Measurements from ENCODE around the gene ZNFX1.

Gene ZNFX1

DNA sequence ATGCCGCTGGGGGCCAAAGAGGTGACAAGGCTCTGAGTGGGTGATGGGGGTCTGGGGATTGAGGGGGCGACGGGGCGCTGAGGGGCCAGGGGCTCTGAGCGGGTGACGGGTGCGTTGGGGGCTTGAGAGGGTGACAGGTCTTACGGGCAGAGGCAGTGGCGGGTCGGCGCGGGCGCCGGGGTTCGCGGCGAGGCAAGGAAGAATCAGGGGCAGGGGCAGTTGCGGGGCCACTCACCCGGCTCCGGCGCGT is 146 bp downstream of the ZNFX1 start:
- DNase-seq = no peak

GRCh38 chr20:49276961-49277785 is 684 bp downstream of the ZNFX1 start:
- peak; percentile 50 for DNase-seq

DNA sequence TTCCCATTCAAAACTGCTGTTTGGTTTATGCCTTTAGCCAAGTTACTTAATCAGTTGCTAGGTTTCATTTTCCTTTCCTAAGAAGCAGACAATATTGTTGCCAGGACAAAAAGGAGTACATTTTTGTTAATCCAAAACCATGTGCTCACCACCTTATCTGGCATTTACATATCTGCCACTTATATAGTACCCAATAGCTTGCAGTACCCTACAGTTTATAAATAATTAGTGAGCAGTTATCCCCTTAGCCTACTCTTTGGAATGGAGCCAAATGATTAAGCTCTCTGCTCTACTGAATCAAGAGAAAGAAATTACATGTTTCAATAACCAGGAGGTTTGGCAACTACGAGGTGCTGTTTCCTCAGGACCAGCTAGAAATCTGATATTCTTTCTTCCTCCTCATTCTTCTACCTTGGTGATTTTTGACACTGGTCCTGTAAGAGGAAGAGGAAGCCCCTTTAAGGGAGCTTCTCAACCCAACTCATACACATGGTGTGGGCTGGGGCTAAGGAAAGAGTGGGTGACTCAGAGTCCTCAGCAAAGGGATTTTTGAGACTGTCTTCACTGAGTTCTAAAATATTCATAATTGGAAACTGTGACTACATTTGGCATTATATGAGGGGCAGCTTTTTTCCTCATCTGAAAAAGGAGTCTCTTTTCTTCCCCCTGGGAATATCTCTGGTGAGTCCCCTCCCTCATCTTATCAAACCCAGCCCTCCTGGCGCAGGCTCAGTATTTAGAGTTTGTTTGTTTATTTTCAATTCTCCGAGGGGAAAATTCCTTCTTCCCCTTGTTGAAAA is 1.5 kb downstream of the ZNFX1 start:
- peak; percentile 56 for DNase-seq

GRCh38 chr20:49275636-49276035 is 2.2 kb downstream of the ZNFX1 start:
- no peak for DNase-seq

DNA sequence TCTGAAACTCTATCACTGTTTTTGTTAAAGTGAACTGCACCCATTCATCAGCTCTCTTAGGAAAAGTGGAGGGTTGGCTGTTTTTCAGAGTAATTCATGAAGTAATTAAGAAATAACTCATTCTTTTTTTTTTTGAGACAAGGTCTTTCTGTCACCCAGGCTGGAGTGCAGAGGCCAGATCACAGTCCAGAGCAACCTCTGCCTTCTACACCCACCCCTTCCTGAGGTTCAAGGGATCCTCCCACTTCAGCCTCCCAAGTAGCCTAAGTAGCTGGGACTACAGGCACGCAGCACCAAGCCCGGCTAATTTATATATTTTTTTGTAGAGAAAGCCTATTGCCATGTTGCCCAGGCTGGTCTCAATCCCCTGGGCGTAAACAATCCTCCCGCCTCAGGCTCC is 2.6 kb downstream of the ZNFX1 start:
- DNase-seq = no peak

- no peak for DNase-seq
Observed at GRCh38 chr20:49273696-49274277, 4.1 kb downstream of the ZNFX1 start.

GRCh38 chr20:49272654-49273053 is 5.2 kb downstream of the ZNFX1 start:
- DNase-seq = no peak

DNA sequence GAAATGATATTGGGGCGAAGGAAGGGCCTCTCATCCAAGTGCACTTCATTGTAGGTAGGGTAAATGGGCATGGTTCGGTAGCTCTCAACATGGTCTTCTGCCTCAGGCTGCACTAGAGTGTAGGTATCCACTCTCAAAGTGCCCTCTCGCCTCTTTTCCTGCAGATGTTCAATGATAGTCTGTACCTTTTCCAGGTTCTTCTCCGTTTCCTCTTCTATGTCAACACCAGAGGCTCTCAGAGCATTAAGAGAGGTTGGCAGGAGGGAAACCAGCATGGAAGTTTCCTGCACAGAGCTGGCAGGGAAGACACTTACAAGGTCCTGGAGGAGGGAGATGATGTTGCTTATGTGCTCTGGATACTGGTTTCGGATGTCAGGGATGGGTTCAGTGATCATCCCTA is 7.1 kb downstream of the ZNFX1 start:
- no peak for DNase-seq

DNA sequence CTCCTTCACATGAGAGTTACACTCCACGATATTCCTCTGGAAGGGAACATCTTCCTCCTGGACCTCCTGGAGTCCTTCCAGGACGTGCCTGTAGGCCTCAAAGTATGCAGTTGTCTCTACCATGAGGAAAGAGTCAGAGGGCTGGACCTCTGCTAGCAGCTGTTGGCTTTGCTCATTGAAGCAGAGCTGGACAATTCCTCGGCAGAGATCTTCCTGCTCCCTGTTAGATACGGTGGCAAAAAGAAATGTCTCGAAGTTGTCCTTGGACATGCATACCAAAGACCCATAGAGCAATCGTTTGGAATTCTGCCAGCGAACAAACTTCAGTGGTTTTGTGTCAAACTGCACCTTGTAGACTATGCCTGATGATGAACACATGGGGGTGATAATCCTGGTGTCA is 7.7 kb downstream of the ZNFX1 start:
- DNase-seq = no peak

DNA sequence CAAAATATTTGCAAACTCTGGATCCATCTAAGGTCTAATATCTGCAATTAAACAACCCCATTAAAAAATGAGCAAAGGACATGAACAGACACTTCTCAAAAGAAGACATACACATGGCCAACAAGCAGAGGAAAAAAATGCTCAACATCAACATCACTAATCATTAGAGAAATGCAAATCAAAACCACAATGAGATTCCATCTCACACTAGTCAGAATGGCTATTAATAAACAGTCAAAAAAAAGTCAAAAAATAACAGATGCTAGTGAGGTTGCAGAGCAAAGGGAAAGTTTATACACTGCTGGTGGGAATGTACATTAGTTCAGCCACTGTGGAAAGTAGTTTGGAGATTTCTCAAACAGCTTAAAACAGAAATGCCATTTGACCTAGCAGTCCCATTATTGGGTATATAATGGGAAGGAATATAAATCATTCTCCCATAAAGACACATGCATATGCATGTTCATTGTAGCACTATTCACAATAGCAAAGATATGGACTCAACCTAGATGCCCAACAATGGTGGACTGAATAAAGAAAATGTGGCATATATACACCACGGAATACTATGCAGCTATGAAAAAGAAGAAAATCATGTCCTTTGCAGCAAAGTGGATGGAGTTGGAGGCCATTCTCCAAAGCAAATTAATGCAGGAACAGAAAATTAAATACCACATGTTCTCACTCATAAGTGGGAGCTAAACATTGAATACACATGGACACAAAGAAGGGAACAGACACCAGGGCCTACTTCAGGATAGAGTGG is 9.1 kb downstream of the ZNFX1 start:
- no peak for DNase-seq

DNA sequence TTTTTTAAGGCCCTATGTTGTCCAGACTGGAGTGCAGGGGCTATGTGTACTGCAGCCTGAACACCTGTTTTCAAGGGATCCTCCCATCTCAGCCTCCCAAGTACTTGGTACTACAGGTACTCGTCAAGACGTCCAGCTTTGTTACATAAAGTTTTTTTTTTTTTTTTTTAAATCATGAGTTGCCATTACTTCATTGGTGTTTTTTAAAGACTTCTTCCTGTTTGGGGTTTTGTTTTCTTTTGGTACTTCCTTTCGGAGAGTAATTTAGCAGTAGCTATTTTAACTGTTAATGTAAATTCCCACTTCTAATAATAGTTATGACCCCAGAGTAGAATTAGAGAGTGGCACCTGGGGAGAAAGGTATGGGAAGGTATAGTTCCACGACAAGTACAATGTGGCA is 10.5 kb downstream of the ZNFX1 start:
- no peak for DNase-seq

GRCh38 chr20:49262444-49262843 is 15.4 kb downstream of the ZNFX1 start:
- DNase-seq = no peak

DNA sequence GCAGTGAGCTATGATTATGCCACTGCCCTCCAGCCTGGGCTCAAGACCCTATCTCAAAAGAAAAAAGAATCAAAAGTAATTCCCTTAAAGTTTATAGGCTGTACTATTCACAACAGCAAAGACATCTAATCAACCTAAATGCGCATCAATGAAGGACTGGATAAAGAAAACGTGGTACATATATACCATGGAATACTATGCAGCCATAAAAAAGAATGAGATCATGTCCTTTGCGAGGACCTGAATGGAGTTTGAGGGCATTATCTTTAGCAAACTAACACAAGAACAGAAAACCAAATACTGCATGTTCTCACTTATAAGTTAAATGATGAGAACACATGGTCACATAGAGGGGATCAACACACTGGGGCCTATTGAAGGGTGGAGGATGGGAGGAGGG is 16.7 kb downstream of the ZNFX1 start:
- DNase-seq = no peak

- no peak for DNase-seq
Observed at GRCh38 chr20:49260218-49260617, 17.6 kb downstream of the ZNFX1 start.

DNA sequence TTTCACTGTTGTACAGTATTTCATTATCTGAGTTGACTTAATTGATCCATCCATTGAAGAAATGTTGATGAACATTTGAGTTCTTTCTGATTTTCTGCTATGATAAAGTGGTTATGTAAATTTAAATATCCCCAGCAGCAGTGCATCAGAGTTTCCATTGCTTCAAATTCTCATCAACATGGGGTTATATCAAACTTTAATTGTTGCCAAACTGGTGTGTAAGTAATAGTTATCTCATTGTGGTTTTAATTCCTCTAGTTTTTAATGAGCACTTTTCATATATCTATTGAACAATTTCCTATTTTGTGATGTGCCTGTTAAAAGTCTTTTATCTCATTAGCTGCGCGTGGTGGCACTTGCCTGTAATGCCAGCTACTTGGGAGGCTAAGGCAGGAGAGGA is 18.1 kb downstream of the ZNFX1 start:
- DNase-seq = no peak

DNA sequence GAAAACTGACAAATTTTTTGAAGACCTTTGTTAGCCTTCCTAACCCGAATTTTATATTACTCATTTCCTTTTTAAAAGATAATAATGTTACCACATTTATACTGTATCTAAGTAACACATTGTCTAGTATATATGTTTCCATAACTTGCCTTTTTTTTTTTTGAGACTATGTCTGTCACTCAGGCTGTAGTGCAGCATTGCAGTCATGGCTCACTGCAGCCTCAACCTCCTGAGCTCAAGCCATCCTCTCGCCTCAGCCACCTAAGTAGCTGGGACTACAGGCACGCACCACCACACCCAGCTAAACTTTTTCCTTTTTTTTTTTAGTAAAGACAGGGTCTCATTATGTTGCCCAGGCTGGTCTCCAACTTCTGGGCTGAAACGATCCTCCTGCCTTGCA is 18.6 kb downstream of the ZNFX1 start:
- no peak for DNase-seq

DNA sequence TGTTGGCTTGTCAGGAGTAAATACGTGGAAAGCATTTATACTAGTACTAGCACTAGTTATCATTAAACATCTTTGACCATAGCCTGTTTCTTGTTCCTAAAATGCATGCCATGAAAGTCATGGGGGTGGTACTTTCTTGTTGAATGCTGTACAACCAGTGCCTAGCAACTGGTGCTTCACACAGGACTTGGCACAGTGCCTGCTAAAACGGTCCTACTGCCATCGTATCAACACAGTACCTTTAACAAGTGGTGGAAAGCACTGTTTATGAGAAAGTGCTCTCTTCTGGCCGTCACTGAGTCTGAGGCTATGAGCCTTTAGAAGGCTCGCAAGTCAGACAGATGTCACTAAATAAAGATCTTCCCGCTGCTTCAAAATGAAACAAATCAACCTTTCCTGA is 21.6 kb downstream of the ZNFX1 start:
- no peak for DNase-seq

- DNase-seq = no peak
Observed at GRCh38 chr20:49252556-49253350, 25.1 kb downstream of the ZNFX1 start.

DNA sequence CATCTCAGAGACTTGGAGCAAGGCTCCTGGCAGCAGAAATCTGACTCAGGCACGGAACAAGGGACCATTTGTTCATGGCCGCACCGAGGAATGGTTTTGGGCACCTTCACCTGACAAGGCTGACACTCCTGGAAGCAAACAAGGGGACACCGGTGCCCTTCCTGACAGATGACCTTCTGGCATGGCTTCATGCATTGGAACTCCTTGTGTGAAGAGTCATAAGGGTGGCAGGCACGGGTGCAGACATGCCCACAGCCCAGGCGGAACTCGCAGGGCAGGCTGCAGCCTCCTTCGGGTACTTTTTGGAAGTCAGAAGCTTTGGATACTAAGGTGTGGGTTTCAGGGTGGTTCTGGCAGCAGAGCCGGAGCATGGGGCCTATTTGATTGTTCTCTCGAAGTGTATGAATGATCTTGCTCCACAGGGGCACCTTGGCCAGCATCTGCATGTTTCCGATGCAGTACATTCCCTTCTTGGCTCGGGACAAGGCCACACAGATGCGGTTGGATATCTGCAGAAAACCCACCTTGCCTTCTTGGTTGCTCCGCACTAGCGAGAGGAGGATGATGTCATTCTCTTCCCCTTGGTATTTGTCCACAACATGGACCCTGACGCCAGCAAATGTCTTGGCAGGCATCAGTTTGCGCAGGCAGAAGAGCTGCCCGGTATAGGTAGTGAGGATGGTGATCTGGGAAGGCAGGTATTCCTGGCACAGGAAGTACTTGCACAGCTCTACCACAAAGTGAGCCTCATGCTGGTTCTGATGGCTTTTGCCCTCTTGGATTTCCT is 28.8 kb downstream of the ZNFX1 start:
- DNase-seq = no peak

GRCh38 chr20:49248301-49248700 is 29.6 kb downstream of the ZNFX1 start:
- DNase-seq = no peak

- DNase-seq = no peak
Observed at GRCh38 chr20:49247792-49248191, 30.1 kb downstream of the ZNFX1 start.
